ENCODE data around the gene BHLHE23.

GRCh38 chr20:63036291-63036690 lies 29.5 kb upstream of the BHLHE23 start:
- TF ChIP-seq EZH2 (IDR thresholded peaks at IDR 0.05; ENCODE audit: low read length, missing control alignments) (no peak), CTCF (conservative IDR thresholded peaks at IDR 0.05 in 1 of 2, IDR thresholded peaks at IDR 0.05 in 1 of 2; ENCODE audit: low read depth in 1 of 2, low read length in 2 of 2) (no peak)
